ENCODE measurements around the gene ATPAF2. TPM values are rescaled to one million over a fixed set of nuclear protein-coding genes. Genes with fewer than 3 reads are reported as not detected.

ATPAF2 gene
- total RNA-seq, 2 donors from 2014 or later: 23.5 to 44.5 TPM

DNA sequence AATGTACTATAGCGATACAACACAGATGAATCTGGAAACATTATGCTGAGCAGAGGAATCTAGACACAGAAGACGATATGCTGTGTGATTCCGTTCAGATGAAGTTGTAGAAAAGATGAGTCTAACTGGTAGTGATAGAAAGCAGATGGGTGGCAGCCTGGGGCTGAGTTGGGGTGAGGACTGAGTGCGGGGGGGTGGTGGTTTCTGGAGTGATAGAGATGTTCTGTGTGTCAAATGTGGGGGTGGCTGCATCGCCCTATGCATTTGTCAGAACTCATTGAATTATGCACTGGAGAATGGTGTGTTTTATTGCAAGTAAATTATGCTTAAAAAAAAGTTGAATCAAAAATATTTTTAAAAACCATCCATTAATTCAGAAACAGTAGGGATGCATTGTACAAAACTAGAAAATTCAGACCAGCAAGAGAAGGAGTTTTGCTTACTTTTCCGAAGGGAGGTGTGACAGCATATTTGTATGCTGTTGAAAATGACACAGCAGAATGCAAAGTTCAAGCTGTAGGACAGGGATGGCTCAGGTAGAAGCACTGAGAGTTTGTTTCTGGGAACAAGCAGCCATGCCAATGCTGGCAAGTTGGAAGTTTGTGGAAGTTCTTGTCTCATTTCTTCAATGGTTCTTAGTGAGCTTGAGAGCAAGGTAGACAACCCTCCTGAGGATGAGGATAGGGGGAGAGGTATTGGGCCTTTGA, 35.8 kb upstream of the ATPAF2 start:
- intact Hi-C loops (cut with DNase I): no loop called here

DNA sequence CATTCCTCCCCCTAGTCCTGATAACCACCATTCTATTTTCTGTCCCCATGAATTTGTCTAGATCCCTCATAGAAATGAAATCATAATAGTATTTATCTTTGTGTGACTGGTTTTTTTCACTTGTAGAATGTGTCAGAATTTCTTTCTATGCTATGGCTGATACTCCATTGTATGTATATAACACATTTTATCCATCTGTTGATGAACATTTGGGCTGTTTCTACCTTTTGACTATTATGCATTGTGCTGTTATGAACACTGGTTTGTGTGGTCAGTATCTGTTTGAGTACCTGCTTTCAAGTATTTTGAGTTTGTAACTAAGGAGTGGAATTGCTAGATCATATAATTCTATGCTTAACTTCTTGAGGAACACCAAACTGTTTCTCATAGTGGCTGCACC, 32.8 kb upstream of the ATPAF2 start:
- Histone ChIP-seq H3K4me3 (no peak overlapping the region), H3K4me1 (no peaks in the 10 kb centered on the region), H3K36me3 (no peaks in the 10 kb centered on the region), H3K9me3 (no peaks in the 10 kb centered on the region), H3K27ac (no peak overlapping the region), H3K9ac (ENCODE audit: low read depth in 2 of 2, low read length in 2 of 2) (no peak overlapping the region), H3K27me3 (no peaks in the 10 kb centered on the region)
- TF ChIP-seq, protein P1, sequence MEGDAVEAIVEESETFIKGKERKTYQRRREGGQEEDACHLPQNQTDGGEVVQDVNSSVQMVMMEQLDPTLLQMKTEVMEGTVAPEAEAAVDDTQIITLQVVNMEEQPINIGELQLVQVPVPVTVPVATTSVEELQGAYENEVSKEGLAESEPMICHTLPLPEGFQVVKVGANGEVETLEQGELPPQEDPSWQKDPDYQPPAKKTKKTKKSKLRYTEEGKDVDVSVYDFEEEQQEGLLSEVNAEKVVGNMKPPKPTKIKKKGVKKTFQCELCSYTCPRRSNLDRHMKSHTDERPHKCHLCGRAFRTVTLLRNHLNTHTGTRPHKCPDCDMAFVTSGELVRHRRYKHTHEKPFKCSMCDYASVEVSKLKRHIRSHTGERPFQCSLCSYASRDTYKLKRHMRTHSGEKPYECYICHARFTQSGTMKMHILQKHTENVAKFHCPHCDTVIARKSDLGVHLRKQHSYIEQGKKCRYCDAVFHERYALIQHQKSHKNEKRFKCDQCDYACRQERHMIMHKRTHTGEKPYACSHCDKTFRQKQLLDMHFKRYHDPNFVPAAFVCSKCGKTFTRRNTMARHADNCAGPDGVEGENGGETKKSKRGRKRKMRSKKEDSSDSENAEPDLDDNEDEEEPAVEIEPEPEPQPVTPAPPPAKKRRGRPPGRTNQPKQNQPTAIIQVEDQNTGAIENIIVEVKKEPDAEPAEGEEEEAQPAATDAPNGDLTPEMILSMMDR (IDR thresholded peaks at IDR 0.05): no peak
- intact Hi-C loops (cut with DNase I): no loop called here
- no peak for DNase-seq

More for the DNA sequence above, 35.8 kb upstream of the ATPAF2 start:
- no peak overlapping the region for H3K4me3 ChIP-seq
- no peaks in the 10 kb centered on the region for H3K36me3 ChIP-seq
- H3K27me3 ChIP-seq: no peaks in the 10 kb centered on the region
- H3K9ac ChIP-seq (ENCODE audit: low read depth in 2 of 2, low read length in 2 of 2): no peak overlapping the region
- no peaks in the 10 kb centered on the region for H3K9me3 ChIP-seq
- TF ChIP-seq, protein P1 (IDR thresholded peaks at IDR 0.05): no peak
- H3K27ac ChIP-seq: no peak overlapping the region
- no peak for DNase-seq
- H3K4me1 ChIP-seq: no peaks in the 10 kb centered on the region

DNA sequence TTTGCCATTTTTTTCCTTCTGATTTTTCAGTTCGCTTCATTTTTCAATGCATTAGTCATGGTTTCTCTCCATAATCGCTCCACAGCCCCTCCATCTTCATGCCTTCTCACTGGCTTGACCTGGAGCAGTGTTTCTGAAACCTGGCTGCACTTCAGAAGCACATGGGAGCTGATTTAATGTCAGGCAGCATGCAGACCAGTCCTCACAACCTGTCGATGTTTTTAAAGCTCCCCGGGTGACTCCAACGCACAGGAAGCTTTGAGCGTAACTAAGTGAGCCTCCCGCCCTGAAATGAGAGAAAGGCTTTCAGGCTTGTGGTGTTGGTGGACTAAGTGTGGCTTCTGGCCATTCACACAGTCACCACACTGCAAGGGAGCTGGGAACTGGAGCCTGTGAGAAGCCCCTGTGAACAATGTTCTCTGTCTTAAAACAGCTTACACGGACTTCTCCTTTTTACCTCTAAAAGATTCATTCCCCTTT, 31.9 kb upstream of the ATPAF2 start:
- Histone ChIP-seq H3K9ac (ENCODE audit: low read depth in 2 of 2, low read length in 2 of 2) (peak overlapping the region in 1 of 2 donors; percentile 31), H3K4me1 (no peaks in the 10 kb centered on the region), H3K27ac (no peak overlapping the region), H3K9me3 (no peaks in the 10 kb centered on the region), H3K4me3 (no peak overlapping the region), H3K27me3 (no peaks in the 10 kb centered on the region), H3K36me3 (no peaks in the 10 kb centered on the region)
- no peak for DNase-seq
- intact Hi-C loops (cut with DNase I): no loop called here
- TF ChIP-seq, protein P1 (IDR thresholded peaks at IDR 0.05): no peak

DNA sequence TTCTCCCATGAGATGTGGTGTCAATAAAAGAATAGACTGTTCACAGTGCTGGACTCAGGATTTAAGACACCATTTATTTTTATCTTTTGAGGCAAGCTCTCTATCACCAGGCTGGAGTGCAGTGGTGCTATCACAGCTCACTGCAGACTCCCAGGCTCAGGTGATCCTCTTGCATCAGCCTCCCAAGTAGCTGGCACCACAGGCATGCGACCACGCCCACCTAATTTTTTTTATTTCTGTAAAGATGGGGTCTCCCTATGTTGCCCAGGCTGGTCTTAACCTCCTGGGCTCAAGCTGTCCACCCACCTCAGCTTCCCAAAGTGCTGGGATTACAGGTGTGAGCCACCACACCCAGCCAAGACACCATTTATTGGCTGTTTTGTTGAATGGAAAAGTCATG, 30.1 kb upstream of the ATPAF2 start:
- H3K27ac ChIP-seq: no peak overlapping the region
- TF ChIP-seq, protein P1 (IDR thresholded peaks at IDR 0.05): no peak
- no peak overlapping the region for H3K9ac ChIP-seq (ENCODE audit: low read depth in 2 of 2, low read length in 2 of 2)
- no peak for DNase-seq
- no peaks in the 10 kb centered on the region for H3K9me3 ChIP-seq
- no peaks in the 10 kb centered on the region for H3K36me3 ChIP-seq
- intact Hi-C loops (cut with DNase I): no loop called here
- no peaks in the 10 kb centered on the region for H3K4me1 ChIP-seq
- no peak overlapping the region for H3K4me3 ChIP-seq
- no peaks in the 10 kb centered on the region for H3K27me3 ChIP-seq

DNA sequence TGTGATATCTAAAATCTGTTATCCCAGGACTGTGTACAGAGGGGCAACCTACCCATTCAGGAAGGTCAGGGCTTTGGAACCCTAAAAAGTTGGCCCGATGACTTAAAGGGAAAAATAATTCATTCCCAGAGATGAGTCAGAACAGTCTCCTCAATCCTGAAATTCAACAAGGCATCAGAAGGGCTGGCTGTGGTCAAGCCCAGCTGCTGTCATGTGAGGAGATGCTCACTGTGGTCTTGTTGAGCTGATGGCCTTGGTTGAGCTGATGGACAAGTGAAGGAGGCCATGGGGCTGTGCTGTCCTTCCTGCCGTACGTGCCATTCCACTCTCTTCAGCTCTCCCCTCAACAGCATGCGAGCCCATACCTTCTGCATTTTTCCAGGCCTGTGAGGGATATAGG, 27.9 kb upstream of the ATPAF2 start:
- TF ChIP-seq, protein P1 (IDR thresholded peaks at IDR 0.05): no peak
- no peaks in the 10 kb centered on the region for H3K27me3 ChIP-seq
- no peak overlapping the region for H3K27ac ChIP-seq
- no peak for DNase-seq
- no peak overlapping the region for H3K9ac ChIP-seq (ENCODE audit: low read depth in 2 of 2, low read length in 2 of 2)
- no peaks in the 10 kb centered on the region for H3K9me3 ChIP-seq
- no peaks in the 10 kb centered on the region for H3K4me1 ChIP-seq
- H3K4me3 ChIP-seq: no peak overlapping the region
- H3K36me3 ChIP-seq: peaks cover 2% of the 10 kb centered on the region
- intact Hi-C loops (cut with DNase I): no loop called here
